MM.1S (cell line): ENCODE measurements around the gene ACBD5.

Source experiments
- EZH2phosphoT487 ChIP-seq: fragments of 300-600 bp; sonication (generic); IDR thresholded peaks from 2 replicates; pipeline ENCODE4 v1.6.1; 2018; ENCODE audit warnings: antibody characterized with exemption, low read length
- TF ChIP-seq, protein P1 (sequence below): fragments of 300-600 bp; sonication (generic); IDR thresholded peaks from 2 replicates; pipeline ENCODE4 v1.5.1; 2016; ENCODE audit warnings: antibody characterized with exemption, low read length, mixed read lengths

DNA sequence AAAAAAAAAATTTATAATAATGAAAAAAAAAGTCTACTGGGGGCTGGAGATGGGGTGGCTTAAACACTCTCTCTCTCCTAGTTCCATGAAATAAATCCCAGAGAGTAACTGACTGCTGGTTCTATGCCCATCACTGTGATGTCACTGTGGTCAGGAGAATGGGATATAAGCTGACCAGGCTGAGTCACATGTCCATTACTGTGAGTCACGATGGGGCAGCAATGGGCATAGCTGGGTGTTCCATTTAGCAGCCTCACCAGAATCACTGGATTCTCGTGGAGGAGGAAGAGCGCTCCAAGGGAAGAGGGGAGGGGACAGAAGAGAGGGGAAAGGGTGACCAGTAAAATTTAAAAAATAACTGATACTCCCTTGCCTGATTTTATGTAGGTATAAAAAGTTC is 48.3 kb downstream of the ACBD5 start:
- TF ChIP-seq, protein P1, sequence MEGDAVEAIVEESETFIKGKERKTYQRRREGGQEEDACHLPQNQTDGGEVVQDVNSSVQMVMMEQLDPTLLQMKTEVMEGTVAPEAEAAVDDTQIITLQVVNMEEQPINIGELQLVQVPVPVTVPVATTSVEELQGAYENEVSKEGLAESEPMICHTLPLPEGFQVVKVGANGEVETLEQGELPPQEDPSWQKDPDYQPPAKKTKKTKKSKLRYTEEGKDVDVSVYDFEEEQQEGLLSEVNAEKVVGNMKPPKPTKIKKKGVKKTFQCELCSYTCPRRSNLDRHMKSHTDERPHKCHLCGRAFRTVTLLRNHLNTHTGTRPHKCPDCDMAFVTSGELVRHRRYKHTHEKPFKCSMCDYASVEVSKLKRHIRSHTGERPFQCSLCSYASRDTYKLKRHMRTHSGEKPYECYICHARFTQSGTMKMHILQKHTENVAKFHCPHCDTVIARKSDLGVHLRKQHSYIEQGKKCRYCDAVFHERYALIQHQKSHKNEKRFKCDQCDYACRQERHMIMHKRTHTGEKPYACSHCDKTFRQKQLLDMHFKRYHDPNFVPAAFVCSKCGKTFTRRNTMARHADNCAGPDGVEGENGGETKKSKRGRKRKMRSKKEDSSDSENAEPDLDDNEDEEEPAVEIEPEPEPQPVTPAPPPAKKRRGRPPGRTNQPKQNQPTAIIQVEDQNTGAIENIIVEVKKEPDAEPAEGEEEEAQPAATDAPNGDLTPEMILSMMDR = no peak
- TF ChIP-seq EZH2phosphoT487 = no peak
